ENCODE results near the gene POC1A. TPM values are rescaled to one million over a fixed set of nuclear protein-coding genes. Genes with fewer than 3 reads are reported as not detected.
A peak's percentile ranks its signal among the peaks of the same experiment; 100 is the strongest.

The POC1A gene
- total and polyA plus RNA-seq, 2 of the 8 experiments (the other 6 are each of a cell fraction or from before 2014, with no cell fraction given), result 35.7 to 39.2 TPM

- TF ChIP-seq ATF2 (IDR thresholded peaks at IDR 0.05; ENCODE audit: low read length) (peak; percentile 39; the same call in 1 of the 2 replicates), RBBP5 (IDR thresholded peaks at IDR 0.05; ENCODE audit: borderline replicate concordance, low read depth, low read length) (no peak; the same call in 1 of the 2 replicates), ASH2L (IDR thresholded peaks at IDR 0.05; ENCODE audit: low read length) (no peak), YY1 (IDR thresholded peaks at IDR 0.05; ENCODE audit: low read depth, low read length) (peak; percentile 87), KDM5A (IDR thresholded peaks at IDR 0.05; ENCODE audit: low read length) (no peak), BRCA1 (IDR thresholded peaks at IDR 0.05; ENCODE audit: low read depth, low read length) (no peak), SUZ12 (IDR thresholded peaks at IDR 0.05; ENCODE audit: low read length) (no peak), SP2 (IDR thresholded peaks at IDR 0.05; ENCODE audit: low read length) (no peak), POLR2AphosphoS5 (IDR thresholded peaks at IDR 0.05; ENCODE audit: low read depth, low read length) (peak; percentile 72), SP4 (IDR thresholded peaks at IDR 0.05; ENCODE audit: low read length) (peak; percentile 66), MAFK (IDR thresholded peaks at IDR 0.05; ENCODE audit: low read depth, low read length) (peak; percentile 8; the same call in 1 of the 2 replicates), CTBP2 (IDR thresholded peaks at IDR 0.05; ENCODE audit: borderline replicate concordance, insufficient read depth, insufficient read length, low read length) (no peak), EGR1 (IDR thresholded peaks at IDR 0.05; ENCODE audit: borderline replicate concordance, low read depth, low read length) (peak; percentile 98), EP300 (IDR thresholded peaks at IDR 0.05; ENCODE audit: borderline replicate concordance in 1 of 2, low read depth in 2 of 2, low read length in 2 of 2) (no peak), POU5F1 (IDR thresholded peaks at IDR 0.05; ENCODE audit: low read depth, low read length) (no peak), JUN (IDR thresholded peaks at IDR 0.05; ENCODE audit: low read depth, low read length) (no peak), CEBPB (IDR thresholded peaks at IDR 0.05; ENCODE audit: low read depth, low read length) (peak; percentile 99), SAP30 (IDR thresholded peaks at IDR 0.05; ENCODE audit: insufficient read depth, insufficient replicate concordance, low read length) (peak; percentile 91), E2F6 (IDR thresholded peaks at IDR 0.05) (peak; percentile 65; the same call in 1 of the 2 replicates), RFX5 (IDR thresholded peaks at IDR 0.05; ENCODE audit: borderline replicate concordance, low read depth, low read length) (no peak), KDM4A (IDR thresholded peaks at IDR 0.05; ENCODE audit: low read depth, low read length, severe bottlenecking) (peak; percentile 98)
These were observed at the start of gene POC1A (continued) for GRCh38 chr3:52154135-52155094.

Data from H1 (cell line).